Fibroblast of lung (primary cell): Measurements from ENCODE around the gene PGA5.
"Not testable (repeated sequence)": the region's sequence is repeated elsewhere in the genome, so short reads cannot be mapped to it uniquely, and the experiment has no call there.

Experiments used
- EZH2 ChIP-seq: IDR thresholded peaks from 2 replicates; pipeline ENCODE4 v1.5.1; 2012; ENCODE audit warnings: low read length, control low read depth, mild to moderate bottlenecking; ENCODE audit errors: missing control alignments
- TF ChIP-seq, protein P1 (sequence below), 2 donors: IDR thresholded peaks in 1 of 2; conservative IDR thresholded peaks in 1 of 2; 1 replicate in 1 of 2; 2 replicates in 1 of 2; pipeline ENCODE4 v1.5.1; 2011 to 2012; ENCODE audit warnings: low read length in 2 of 2, control low read depth in 1 of 2, inconsistent platforms in 1 of 2, low read depth in 1 of 2, mild to moderate bottlenecking in 1 of 2

DNA sequence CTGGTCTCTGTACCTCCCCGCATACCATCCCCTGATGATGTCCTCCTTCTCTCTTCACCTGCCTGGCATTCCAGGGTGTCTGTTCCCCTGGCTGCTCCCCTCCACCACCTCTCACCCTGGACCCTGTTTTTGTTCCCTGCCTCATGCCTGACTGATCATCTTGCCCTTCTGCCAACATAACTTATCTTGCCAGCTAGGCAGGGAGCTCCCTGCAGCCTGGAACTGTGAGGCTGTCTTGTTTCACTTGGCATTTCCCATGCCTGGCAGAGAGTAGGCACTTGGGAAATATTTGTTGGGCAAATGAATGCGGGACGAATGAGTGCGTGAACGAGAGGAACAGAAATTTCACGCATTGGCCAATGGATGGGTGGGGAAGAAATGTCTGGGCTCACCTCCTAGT is 11.5 kb upstream of the PGA5 start:
- TF ChIP-seq, protein P1, sequence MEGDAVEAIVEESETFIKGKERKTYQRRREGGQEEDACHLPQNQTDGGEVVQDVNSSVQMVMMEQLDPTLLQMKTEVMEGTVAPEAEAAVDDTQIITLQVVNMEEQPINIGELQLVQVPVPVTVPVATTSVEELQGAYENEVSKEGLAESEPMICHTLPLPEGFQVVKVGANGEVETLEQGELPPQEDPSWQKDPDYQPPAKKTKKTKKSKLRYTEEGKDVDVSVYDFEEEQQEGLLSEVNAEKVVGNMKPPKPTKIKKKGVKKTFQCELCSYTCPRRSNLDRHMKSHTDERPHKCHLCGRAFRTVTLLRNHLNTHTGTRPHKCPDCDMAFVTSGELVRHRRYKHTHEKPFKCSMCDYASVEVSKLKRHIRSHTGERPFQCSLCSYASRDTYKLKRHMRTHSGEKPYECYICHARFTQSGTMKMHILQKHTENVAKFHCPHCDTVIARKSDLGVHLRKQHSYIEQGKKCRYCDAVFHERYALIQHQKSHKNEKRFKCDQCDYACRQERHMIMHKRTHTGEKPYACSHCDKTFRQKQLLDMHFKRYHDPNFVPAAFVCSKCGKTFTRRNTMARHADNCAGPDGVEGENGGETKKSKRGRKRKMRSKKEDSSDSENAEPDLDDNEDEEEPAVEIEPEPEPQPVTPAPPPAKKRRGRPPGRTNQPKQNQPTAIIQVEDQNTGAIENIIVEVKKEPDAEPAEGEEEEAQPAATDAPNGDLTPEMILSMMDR (conservative IDR thresholded peaks at IDR 0.05 in 1 of 2, IDR thresholded peaks at IDR 0.05 in 1 of 2; ENCODE audit: low read depth in 1 of 2, low read length in 2 of 2): not testable (repeated sequence)
- not testable (repeated sequence) for TF ChIP-seq EZH2
